GM12878 (cell line): ENCODE results near the gene LRRC74B.

Source experiments
- ASH2L ChIP-seq: fragments of 300-600, 200-600 bp; sonication (generic); IDR thresholded peaks from 2 replicates; pipeline ENCODE4 v1.6.1; 2017; ENCODE audit warnings: low read depth, mild to moderate bottlenecking, borderline replicate concordance
- CEBPZ ChIP-seq: fragments of 150-350 bp; IDR thresholded peaks from 2 replicates; pipeline ENCODE4 v1.6.1; 2016; ENCODE audit warnings: low read depth, low read length
- CREB1 ChIP-seq: IDR thresholded peaks from 2 replicates; pipeline ENCODE4 v1.6.1; 2012; ENCODE audit warnings: low read depth, mild to moderate bottlenecking, inconsistent platforms
- CTCF ChIP-seq, 3 experiments: IDR thresholded peaks in 2 of 3; conservative IDR thresholded peaks in 1 of 3; 2 replicates each; pipeline ENCODE4 v1.5.1; 2011; ENCODE audit warnings: low read depth in 3 of 3, low read length in 3 of 3, mild to moderate bottlenecking in 3 of 3, control low read depth in 2 of 3, moderate library complexity in 2 of 3, inconsistent platforms in 1 of 3, mixed read lengths in 1 of 3; ENCODE audit not compliant: control insufficient read depth in 2 of 3, insufficient read depth in 1 of 3; ENCODE audit errors: extremely low read depth in 1 of 3
- SPI1 ChIP-seq: IDR thresholded peaks from 2 replicates; pipeline ENCODE4 v1.6.1; 2011; ENCODE audit warnings: low read depth, mild to moderate bottlenecking, low read length, moderate library complexity, borderline replicate concordance; ENCODE audit not compliant: insufficient read depth
- SUZ12 ChIP-seq: fragments of 200-600 bp; sonication (generic); IDR thresholded peaks from one replicate; pipeline ENCODE4 v1.6.1; 2018; ENCODE audit warnings: antibody characterized with exemption, mild to moderate bottlenecking; ENCODE audit not compliant: unreplicated experiment
- TBL1XR1 ChIP-seq: IDR thresholded peaks from 2 replicates; pipeline ENCODE4 v1.6.1; 2012; ENCODE audit warnings: low read depth, low read length, improper control_type of control experiment
- TF ChIP-seq, protein P1 (sequence below): fragments of 450-650 bp; IDR thresholded peaks from 2 replicates; pipeline ENCODE4 v1.6.1; 2014; ENCODE audit warnings: mild to moderate bottlenecking

GRCh38 chr22:21054046-21054713 is 8.4 kb downstream of the LRRC74B start:
- TF ChIP-seq CTCF (IDR thresholded peaks at IDR 0.05 in 2 of 3, conservative IDR thresholded peaks at IDR 0.05 in 1 of 3; ENCODE audit: control insufficient read depth in 2 of 3, extremely low read depth in 1 of 3, insufficient read depth in 1 of 3, low read depth in 3 of 3, low read length in 3 of 3) (no peak), ASH2L (no peak), SUZ12 (no peak), CEBPZ (no peak), CREB1 (no peak), TBL1XR1 (no peak), SPI1 (no peak)
- TF ChIP-seq, protein P1, sequence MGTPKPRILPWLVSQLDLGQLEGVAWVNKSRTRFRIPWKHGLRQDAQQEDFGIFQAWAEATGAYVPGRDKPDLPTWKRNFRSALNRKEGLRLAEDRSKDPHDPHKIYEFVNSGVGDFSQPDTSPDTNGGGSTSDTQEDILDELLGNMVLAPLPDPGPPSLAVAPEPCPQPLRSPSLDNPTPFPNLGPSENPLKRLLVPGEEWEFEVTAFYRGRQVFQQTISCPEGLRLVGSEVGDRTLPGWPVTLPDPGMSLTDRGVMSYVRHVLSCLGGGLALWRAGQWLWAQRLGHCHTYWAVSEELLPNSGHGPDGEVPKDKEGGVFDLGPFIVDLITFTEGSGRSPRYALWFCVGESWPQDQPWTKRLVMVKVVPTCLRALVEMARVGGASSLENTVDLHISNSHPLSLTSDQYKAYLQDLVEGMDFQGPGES: no peak
